HG03521 (cell line): Measurements from ENCODE around the gene ANXA8.
"Not testable (repeated sequence)": the region's sequence is repeated elsewhere in the genome, so short reads cannot be mapped to it uniquely, and the experiment has no call there.

Source experiments
- ATAC-seq: cut with Tn5 transposase; IDR thresholded peaks from one replicate; pipeline ENCODE4 v1.9.1; 2021; ENCODE audit warnings: mild to moderate bottlenecking, moderate library complexity; ENCODE audit not compliant: unreplicated experiment

ANXA8 gene

GRCh38 chr10:47483923-47484322 lies at the start of gene ANXA8:
ANXA8 (minus strand) TSS chr10:47484115; CDS start chr10:47483933, 182 bp downstream.
- not testable (repeated sequence) for ATAC-seq

- ATAC-seq = not testable (repeated sequence)
Observed at GRCh38 chr10:47523475-47523874, 39.6 kb upstream of the ANXA8 start, which contains the start of gene AGAP9. AGAP9 (minus strand) TSS chr10:47523638; CDS start chr10:47523526, 112 bp downstream.

- not testable (repeated sequence) for ATAC-seq
Observed at GRCh38 chr10:47502313-47502712, 18.4 kb upstream of the ANXA8 start.

- not testable (repeated sequence) for ATAC-seq
Observed at GRCh38 chr10:47494226-47494625, 10.3 kb upstream of the ANXA8 start.

GRCh38 chr10:47491600-47491999 lies 7.7 kb upstream of the ANXA8 start, which contains the start of gene FAM25G:
FAM25G (minus strand) TSS chr10:47491700; CDS start chr10:47491674, 26 bp downstream.
- not testable (repeated sequence) for ATAC-seq

- ATAC-seq = not testable (repeated sequence)
Observed at GRCh38 chr10:47489630-47490029, 5.7 kb upstream of the ANXA8 start.

GRCh38 chr10:47485943-47486342 lies 2.0 kb upstream of the ANXA8 start:
- not testable (repeated sequence) for ATAC-seq

GRCh38 chr10:47484786-47485185 lies 871 bp upstream of the ANXA8 start:
- ATAC-seq = not testable (repeated sequence)

- not testable (repeated sequence) for ATAC-seq
Observed at GRCh38 chr10:47482367-47482766, 1.5 kb downstream of the ANXA8 start.

- ATAC-seq = not testable (repeated sequence)
Observed at GRCh38 chr10:47481768-47482181, 2.1 kb downstream of the ANXA8 start.

- not testable (repeated sequence) for ATAC-seq
Observed at GRCh38 chr10:47481182-47481766, 2.6 kb downstream of the ANXA8 start.

- ATAC-seq = not testable (repeated sequence)
Observed at GRCh38 chr10:47480133-47480532, 3.8 kb downstream of the ANXA8 start.

- ATAC-seq = not testable (repeated sequence)
Observed at GRCh38 chr10:47478114-47478513, 5.8 kb downstream of the ANXA8 start.

- ATAC-seq = not testable (repeated sequence)
Observed at GRCh38 chr10:47477078-47477477, 6.8 kb downstream of the ANXA8 start.

- not testable (repeated sequence) for ATAC-seq
Observed at GRCh38 chr10:47475101-47475500, 8.8 kb downstream of the ANXA8 start.

GRCh38 chr10:47473516-47473915 lies 10.4 kb downstream of the ANXA8 start:
- not testable (repeated sequence) for ATAC-seq

GRCh38 chr10:47472647-47473046 lies 11.3 kb downstream of the ANXA8 start:
- ATAC-seq = not testable (repeated sequence)

GRCh38 chr10:47472072-47472471 lies 11.8 kb downstream of the ANXA8 start:
- not testable (repeated sequence) for ATAC-seq

- not testable (repeated sequence) for ATAC-seq
Observed at GRCh38 chr10:47468731-47469528, 15.0 kb downstream of the ANXA8 start.

GRCh38 chr10:47467957-47468356 lies 16.0 kb downstream of the ANXA8 start:
- ATAC-seq = not testable (repeated sequence)

GRCh38 chr10:47467458-47467857 lies 16.5 kb downstream of the ANXA8 start:
- not testable (repeated sequence) for ATAC-seq
